Activated CD4-positive, alpha-beta T cell treated with anti-CD3 and anti-CD28 coated beads, Interleukin-2, Interleukin-6, amounts not matched to agents 100 ng/mL and 50 ng/mL, durations not matched to agents 16 hours and 8 hours (primary cell): Measurements from ENCODE around the gene ZNF275.
"Not testable (repeated sequence)": the region's sequence is repeated elsewhere in the genome, so short reads cannot be mapped to it uniquely, and the experiment has no call there.

Experiments
- DNase-seq: peaks from one replicate; pipeline ENCODE4 v3.0.0-alpha.2; 2020

Gene ZNF275

GRCh38 chrX:153361781-153362397 lies 27.9 kb downstream of the ZNF275 start:
- no peak for DNase-seq

DNA sequence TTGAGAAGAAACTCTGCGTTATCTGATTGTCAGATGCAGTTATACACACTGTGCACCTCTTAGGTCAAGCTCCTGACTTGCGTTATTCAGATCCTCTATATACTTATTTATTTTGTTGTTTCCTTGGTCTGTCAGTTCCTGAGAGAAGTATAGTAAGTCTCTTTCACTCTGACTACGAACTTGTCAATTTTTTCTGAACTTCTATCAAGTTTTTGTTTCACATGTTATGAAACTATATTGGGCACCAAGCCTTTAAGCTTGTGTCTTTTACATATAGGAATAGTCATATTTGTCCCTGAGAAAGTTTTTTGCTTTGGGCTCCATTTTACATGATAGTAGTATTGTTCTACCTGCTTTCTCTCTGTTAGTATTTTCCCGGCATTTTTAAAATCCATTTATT lies 31.7 kb downstream of the ZNF275 start:
- peak; percentile 16 for DNase-seq

- no peak for DNase-seq
Measured at GRCh38 chrX:153366119-153366518, 32.2 kb downstream of the ZNF275 start.

GRCh38 chrX:153366878-153367538 lies 33.1 kb downstream of the ZNF275 start:
- DNase-seq: no peak

GRCh38 chrX:153370293-153371055 lies 36.5 kb downstream of the ZNF275 start:
- DNase-seq: peak; percentile 28

- no peak for DNase-seq
Measured at GRCh38 chrX:153371256-153371655, 37.3 kb downstream of the ZNF275 start.

- DNase-seq: no peak
Measured at GRCh38 chrX:153372949-153373348, 39.0 kb downstream of the ZNF275 start.

GRCh38 chrX:153374426-153374825 lies 40.5 kb downstream of the ZNF275 start:
- DNase-seq: no peak

DNA sequence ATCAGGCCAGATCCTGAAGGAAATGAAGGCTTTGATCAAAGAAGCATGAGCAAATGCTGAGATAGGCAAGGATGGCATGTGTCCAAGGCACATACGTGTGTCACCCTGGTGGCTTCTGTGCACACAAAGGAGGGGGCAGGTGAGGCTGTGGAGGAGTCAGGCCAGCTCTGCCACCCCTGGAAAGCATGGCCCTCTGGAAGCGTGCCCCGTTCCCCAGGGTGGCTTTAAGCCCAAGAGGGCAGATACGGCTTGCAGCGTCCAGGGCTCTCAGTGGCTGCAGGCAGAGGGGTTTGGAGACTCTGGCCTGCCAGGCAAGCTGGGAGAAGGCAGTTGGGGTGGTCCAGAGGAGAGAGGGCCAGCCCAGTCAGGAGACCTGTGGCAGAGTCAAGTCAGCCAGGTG lies 41.6 kb downstream of the ZNF275 start:
- no peak for DNase-seq

- DNase-seq: no peak
Measured at GRCh38 chrX:153377727-153378126, 43.8 kb downstream of the ZNF275 start.

DNA sequence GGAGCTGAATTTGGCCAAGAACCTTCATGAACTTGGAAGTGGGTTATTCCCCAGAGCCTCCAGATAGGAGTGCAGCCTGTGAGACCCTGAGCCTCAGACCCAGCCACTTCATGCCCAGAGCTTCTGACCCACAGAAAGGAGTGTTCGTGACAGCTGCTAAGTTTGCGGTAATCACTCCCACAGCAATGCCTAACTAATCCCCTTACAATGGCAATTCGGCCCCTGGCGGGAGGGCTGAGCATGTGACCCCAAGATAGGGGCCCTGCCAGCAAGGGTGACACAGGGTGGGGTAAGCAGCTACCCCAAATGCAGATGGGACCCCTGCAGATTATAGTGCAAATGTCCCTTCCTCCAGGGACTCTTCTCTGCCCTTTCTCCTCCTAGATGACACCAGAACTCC lies 44.7 kb downstream of the ZNF275 start:
- DNase-seq: no peak

- no peak for DNase-seq
Measured at GRCh38 chrX:153379508-153379907, 45.6 kb downstream of the ZNF275 start.

- DNase-seq: no peak
Measured at GRCh38 chrX:153379971-153380581, 46.1 kb downstream of the ZNF275 start.

GRCh38 chrX:153380691-153381090 lies 46.7 kb downstream of the ZNF275 start:
- no peak for DNase-seq

- peak; percentile 33 for DNase-seq
Measured at GRCh38 chrX:153381684-153382532, 48.0 kb downstream of the ZNF275 start.

DNA sequence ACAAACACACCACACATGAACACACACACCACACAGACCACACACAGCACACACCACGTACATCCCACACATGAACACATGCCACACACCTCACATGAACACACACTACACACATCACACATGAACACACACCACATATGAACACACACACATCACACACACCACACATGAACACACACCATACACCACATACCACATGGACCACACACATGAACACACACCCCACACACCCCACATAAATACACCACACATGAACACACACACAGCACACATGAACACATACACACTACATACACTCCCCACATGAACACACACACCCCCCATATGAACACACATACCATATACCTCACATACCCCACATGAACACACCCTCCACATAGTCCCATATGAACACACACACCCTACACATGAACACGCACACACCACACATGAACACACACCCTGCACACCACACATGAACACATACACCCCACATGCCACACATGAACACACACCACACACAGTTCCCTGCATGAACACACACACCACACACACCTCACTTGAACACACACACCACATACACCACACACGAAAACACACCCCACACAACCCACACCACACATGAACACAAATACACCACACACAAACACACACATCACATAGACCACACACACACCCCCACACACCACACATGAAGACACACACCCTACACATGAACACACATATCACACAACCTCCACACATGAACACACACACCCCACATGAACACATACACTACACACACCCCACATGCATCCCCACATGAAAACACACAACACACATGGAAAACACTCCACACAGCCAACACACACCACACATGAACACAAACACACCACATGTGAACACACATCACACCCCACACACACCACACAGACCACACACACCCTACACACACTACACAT lies 48.9 kb downstream of the ZNF275 start:
- DNase-seq: no peak

DNA sequence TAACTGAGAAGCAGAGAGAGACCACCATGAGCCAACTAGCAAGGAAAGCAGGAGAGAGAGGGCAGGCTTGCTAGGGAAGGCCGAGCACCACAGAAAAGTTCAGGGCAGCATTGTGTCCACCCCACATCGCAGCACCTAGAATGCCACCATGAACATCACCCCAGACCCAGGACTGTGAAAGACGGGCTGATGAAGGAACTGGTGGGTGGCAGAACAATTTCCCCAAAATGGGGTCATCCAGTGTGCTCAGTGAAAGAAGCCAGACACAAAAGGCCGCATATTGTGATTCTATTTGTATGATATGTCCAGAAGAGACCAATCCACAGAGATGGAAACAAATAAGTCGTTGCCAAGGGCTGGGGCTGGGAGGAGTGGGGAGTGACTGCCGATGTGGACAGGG lies 50.4 kb downstream of the ZNF275 start:
- no peak for DNase-seq

DNA sequence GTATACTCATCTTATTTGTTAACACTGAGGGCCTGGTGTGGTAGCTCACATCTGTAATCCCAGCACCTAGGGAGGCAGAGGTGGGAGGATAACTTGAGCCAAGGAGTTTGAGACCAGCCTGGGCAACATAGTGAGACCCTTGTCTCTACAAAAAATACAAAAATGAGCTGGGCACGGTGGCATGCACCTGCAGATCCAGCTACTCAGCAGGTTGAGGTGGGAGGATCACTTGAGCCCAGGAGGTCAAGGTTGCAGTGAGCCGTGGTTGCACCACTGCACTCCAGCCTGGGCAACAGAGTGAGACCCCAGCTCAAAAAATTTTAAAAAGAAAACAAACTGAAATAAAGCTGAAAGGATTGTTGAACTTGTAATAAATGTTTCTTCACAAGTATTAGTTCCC lies 51.0 kb downstream of the ZNF275 start:
- not testable (repeated sequence) for DNase-seq

DNA sequence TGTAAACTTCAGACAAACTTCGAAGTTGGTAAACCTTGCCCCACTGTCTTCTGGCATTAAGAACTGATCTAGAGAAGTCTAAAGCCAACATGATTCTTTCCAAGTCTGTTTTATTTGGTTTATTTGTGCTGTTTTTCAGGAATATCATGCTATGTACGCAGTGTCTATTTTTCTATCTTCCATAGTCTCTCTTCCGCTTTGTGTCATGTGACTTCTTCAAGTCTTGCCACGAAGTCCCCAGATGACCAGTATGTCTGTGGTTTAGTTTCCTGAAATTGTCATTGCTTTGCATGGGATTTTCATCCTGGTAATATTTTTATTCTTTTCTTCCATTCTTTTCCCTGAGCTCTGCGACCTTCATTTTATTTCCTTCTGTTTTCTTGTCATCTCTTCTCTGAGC lies 52.1 kb downstream of the ZNF275 start:
- DNase-seq: no peak

GRCh38 chrX:153387345-153387744 lies 53.4 kb downstream of the ZNF275 start:
- DNase-seq: no peak

GRCh38 chrX:153387987-153388721 lies 54.2 kb downstream of the ZNF275 start:
- no peak for DNase-seq
